Stimulated activated CD4-positive, alpha-beta T cell treated with anti-CD3 and anti-CD28 coated beads, TNF-alpha, amount 100 ng/mL, for 24 hours (primary cell): ENCODE measurements around the gene PHTF2.

Experiments used
- DNase-seq, 3 experiments: peaks; one replicate each; pipeline ENCODE4 v3.0.0-alpha.2; 2020; ENCODE audit warnings: low read depth in 3 of 3

Gene PHTF2

DNA sequence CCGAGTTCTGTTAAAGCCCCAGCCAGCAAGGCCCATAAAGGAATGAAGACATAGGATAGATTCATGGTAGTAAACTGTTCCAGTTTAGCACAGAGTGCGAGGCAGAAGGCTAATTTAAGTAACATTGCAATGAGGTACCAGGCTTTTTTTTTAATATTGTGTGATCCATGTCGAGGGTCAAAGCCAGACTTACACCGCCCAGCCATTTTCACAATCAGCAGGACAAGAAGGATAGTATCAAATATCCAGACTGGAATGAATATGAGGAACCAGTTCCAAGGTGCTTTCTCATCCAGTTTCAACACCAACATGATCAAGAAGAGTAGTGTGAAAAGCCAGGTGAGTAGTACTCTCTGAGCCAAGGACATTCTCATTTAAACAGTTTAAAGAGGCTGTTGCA lies 4.6 kb upstream of the PHTF2 start:
- no peak for DNase-seq

DNA sequence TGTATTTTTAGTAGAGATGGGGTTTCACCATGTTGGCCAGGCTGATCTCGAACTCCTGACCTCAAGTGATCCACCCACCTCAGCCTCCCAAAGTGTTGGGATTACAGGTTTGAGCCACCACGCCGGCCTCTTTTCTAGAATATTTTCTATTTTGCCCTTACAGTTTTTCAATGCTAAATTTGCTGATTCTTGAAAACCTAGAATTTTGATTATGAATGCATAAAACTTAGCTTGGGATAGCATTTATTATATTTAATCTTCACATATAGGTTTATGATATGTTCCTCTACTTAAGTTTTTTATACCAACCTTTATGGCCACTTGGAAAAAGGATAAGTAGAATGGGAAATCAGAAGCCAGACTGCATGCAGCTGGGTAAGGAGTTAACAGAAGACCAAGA lies 2.5 kb upstream of the PHTF2 start:
- no peak for DNase-seq

DNA sequence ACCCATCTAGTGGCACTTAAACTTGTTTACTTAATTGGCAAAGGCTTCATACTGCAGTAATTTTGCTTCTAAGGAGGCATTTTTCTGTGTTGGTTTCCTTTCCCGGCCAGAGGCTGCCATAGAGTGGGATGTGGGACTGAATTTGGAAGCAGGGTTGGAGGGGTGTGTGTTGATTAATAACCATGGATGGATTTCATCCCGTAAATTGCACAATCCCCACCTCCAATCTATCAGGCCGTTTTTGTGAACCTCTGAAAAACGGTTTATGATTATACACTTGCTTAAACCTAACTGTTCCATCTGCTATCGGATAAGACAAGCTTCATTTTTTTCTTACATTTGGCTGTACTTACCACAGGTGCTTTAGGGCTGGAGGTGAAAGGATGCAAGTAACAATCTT lies 1.6 kb upstream of the PHTF2 start:
- DNase-seq, result no peak

DNA sequence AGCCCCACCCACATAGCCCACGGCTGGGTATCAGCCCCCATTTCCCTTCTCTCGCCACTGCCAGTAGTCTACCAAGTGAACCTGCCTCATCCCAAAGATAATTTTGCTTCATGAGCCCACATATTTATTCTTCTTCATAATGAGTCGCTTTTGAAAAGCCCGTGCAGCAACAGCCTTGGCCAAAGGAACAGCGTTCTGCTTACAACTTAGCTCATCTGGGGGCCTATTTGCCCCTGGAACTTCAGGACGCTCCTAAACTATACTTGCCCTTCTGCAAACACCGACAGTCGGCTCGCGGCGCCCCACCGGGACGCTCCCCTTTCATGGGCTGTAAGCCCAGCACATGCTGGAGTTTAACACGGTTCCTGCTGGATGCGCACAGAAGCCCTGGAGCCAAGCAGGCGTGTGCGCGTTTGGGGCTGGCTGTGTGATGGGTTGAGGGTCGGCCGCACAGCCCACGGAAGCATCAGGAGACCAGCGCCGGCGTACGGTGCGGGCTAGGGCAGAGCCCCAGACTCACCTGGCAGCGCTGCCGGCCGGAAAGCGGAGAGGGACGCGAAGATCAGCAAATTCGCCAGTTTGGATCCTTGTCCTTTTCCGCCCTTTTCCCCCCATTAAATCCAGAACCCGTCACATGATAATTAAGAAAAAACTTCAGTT lies 709 bp upstream of the PHTF2 start:
- DNase-seq, result no peak

DNA sequence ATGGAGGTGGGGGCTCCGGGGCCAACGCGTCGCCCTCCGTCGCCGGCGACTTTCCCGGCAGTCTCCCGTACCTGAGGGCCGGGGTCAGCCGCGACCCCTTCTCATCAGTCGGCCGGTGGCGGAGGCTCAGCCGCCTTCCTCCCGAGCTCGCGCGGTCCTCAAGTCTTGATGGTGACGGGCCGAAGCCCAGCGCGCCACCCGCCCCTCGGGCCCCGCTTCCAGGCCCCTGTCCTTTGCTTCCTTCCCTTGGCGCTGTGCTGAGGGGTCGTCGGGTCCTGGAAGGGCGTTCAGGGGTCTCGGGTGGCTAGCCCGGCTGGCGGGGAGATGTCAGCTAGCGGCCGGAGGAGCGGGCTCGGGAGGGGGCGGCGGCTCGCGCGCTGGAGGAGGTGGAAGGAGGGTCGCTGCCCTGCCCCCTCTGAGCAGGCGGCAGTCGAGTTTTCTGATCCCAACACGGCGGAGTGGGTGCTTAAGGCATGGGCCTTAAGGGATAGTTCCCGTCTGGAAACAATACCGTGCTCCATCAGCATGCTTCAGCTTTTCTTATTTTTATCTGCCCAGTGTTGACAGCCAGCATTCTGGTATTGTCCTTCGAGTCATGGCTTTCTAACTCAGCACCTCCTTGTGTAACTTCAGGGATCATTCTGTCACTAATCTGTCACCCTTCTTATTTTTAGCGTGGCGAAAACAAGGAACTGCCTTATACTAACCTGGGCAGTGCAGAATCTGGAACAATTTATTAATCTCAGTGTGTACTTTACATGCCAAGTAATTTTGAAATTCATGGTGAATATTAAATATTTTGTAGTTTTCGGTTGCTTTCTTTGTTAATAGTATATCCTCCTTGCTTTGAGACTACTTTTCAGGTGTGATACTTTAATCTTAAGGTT lies 748 bp downstream of the PHTF2 start:
- DNase-seq, result peak in 1 of 3 experiments; percentile 13

DNA sequence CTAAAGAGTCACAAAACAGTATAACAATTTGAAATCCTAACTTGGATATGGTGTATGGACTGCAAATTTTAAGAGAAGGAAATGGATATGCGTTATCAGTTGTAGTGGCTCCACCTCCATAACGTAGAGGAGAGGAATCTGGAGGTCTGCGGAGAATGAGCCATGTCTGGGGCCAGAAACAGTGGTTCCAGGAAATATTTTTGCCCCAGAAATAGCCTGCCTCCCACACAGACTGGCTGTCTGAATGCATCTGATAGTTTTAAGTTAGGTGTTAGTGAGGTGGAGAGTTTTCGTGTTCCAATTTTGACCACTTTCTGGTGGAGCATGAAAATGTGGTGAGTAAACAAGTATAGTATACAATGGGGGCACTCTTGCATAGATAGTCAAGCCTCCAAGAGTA lies 1.6 kb downstream of the PHTF2 start:
- no peak for DNase-seq

DNA sequence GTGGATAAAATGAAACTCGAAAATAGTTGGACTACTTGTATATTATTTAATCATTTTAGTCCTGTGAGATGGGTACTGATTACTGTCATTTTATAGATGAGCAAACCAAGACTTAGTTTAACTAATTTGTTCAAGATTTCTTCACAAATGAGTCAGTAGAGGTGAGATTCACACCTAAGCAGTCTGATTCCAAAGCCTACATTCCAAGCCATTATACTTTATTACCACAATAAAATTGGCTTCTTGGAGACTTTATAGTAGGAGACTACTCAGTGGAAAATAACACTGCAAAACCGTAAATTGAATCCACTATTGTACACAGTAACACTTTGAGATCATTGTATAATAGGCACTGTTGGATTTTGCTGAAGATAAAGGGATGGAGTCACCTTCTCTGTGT lies 2.2 kb downstream of the PHTF2 start:
- DNase-seq, result no peak

DNA sequence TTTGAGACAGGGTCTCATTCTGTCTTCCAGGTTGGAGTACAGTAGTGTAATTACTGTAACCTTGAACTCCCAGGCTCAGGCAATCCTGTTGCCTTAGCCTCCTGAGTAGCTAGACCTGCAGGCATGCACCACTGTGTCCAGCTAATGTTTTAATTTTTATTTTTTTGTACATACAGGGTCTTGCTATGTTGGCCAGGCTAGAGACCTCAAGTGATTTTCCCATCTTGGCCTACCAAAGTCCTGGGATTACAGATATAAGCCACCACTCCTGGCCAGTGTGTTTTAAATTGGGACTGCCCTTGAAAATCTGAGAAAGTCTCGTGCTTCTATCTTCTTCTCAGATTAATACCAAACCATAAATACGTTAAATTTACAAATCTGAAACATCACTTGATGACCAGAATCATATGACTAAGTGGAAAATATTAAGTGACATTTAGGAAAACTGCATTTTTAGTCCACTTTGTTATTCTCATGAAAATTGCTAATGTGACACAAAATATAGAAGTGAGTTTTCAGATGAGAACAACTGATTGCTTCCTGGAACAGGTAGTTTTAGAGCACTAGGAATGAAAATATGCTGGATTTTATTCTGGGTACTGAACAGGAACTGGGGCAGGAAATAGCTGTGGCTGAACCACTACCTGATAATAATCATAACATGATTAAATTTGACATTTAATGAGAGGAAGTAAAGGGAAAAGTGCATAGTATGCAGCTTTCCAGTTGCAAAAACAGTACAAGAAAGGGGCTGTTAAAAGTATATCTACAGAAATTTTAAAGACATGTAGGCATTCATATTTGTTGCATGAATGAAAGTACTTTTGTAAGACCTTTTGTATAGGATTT lies 4.2 kb downstream of the PHTF2 start:
- DNase-seq, result no peak

DNA sequence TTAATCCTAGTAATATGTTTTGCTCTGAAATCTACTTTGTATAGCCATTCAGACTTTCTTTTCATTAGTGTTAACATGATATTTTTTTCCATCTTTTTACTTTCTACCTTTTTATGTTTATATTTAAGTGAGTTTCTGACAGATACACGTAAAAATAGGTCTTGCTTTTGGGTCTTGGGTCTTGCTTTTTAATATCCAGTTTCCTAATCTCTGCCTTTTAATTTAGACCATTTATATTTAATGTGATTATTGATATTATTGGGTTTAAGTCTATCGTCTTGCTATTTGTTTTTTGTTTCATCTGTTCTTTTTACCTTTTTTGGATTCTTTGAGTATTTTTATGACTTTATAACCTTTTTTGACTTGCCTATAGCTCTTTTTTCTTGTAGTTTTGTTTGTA lies 7.9 kb downstream of the PHTF2 start:
- DNase-seq, result no peak

DNA sequence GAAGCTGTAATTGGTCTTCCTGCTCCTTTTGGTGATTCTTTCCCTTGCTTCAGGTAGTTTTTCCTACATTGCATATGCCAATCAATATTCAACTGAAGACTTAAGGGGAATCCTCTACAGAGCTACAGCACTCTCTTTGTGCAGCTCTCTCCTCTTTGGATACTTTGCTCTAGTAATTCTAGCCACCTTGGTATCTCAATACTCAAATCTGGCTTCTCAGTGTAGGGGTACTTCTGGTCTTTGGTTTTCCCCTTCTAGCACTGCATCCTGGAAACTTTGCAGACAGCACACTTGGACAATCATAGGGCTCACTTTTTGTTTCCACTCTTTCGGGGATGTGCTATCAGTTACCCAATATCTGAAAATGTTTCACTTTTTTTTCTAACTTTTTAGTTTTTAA lies 9.9 kb downstream of the PHTF2 start:
- DNase-seq, result no peak

DNA sequence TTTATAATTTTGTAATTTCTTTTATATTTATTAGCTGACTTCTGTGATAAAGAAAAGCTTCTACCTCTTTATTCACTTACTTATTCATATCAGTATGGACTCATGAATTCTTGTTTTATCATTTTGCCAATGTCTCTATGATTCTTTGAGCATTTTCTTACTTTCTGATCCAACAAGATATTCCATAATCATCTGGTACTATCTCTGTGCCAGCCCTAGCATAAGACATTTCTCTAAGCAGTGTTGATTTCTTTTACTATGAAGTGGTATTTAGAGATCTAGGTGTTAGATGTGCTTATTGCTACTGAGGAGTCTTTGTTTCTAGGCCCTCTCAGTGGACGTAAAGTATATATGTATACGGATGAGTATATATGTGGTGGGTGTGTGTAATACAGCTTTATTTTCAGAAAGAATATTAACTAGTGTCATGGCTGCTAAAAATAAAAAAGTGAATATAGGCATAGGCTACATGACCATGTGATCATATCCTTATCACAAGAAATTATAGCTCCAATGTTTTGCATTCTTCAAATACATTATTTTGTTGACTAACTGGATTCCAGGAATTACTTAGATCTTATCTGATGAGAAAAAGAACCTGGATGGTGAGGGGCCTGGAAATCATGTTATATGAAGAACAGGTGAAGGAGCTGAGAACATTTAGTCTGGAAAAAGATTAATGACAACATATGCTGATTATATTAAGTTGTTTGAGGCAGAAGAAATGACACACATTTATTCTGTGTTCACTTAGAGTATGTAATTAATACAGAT lies 13.1 kb downstream of the PHTF2 start:
- DNase-seq, result no peak

DNA sequence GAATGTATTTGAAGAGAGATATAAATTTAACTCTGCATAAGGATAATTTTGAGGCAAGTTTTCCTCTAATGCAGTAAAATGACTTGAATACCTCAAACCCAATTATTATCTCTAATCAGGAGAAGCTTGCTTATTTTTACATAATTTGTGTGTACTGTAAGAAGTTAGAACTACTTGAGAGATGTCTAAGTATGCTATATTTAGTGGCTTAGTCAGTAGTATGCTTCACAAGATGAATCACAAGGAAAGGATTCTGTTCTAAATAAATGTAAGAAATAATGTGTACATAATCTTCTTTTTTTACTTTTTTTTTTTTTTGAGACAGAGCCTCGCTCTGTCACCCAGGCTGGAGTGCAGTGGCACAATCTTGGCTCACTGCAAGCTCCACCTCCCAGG lies 13.7 kb downstream of the PHTF2 start:
- no peak for DNase-seq

DNA sequence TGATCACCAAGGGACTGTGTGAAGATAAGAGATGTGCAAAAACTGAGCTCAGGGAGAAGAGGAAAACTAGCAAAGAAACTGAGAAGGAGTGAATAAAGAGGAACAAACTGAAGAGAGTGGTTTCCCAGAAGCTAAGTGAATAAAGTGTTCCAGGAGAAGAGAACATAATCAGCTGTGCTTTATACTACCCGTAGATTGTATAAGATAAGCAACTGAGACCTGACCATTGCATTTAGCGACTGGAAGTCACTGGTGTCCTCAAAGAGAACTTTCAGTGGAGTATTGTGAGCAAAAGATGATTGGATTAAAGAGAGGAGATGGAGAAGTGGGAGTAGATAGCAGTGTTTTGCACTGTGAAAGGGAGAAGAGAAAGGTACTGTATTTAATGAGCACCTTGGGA lies 14.6 kb downstream of the PHTF2 start:
- no peak for DNase-seq

DNA sequence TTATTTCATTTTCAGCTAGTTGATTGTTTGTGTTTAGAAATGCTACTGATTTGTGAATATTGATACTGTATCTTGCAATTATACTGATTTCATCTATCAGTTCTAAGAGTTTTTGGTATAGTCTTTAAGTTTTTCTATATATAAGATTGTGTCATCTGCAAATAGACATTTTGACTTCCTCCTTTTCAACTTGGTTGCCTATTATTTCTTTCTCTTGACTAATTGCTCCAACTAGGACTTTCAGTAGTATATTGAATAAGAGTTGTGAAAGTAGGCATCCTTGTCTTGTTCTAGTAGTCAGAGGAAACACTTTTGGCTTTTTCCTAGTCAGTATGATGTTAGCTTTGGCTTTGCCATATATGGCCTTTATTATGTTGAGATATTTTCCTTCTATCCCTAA lies 20.4 kb downstream of the PHTF2 start:
- DNase-seq, result no peak

DNA sequence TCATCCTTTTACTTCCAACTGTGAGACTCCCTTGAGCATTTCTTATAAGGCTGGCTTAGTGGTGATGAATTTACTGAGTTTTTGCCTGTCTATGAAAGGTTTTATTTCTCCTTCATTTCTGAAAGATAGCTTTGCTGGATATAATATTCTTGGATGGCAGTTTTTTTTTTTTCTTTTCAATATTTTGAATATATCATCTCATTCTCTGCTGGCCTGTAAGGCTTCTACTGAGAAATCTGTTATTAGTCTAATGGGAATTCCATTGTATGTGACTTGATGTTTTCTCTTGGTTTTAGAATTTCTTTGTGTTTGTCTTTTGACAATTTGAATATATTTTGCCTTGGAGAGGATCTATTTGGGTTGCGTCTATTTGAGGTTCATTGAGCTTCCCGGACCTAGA lies 22.4 kb downstream of the PHTF2 start:
- DNase-seq, result no peak

DNA sequence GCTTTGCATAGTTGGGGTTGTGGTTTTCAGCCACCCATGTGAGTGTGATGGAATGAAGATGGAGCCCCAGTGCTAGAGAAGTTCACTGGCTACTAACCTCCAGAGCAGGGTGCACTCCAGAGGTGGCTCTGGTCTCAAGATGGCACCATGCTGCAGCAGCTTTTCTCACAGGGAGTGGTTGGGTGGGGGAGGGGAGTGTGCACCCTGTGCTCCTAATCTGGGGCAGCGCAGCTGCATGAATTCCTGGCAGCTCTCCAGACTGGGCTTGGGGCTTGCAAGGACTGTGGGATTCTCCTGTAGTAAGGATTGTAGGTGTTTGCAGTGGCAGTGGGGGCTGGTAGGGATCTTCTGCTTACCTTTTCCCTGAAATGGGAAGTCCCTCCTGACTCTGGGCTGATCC lies 23.7 kb downstream of the PHTF2 start:
- DNase-seq, result no peak

DNA sequence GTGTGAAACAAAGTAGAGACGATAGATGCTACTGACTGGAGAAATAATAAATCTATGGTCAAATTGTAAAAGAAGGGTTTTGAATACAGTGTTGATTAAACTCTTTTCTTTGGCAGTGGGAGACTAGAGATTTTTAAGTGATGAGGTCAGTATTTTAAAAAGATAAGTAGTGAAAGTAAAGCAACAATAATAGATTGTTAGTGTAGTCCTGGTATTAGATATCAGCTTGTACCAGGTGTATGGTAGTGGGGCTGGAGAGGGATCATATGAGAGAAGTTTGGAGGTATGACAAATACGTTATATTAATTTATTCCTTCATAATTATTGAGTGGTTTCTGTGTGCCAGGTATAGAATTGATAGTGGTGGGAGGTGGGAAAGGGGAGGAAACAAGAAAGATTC lies 25.2 kb downstream of the PHTF2 start:
- DNase-seq, result no peak

DNA sequence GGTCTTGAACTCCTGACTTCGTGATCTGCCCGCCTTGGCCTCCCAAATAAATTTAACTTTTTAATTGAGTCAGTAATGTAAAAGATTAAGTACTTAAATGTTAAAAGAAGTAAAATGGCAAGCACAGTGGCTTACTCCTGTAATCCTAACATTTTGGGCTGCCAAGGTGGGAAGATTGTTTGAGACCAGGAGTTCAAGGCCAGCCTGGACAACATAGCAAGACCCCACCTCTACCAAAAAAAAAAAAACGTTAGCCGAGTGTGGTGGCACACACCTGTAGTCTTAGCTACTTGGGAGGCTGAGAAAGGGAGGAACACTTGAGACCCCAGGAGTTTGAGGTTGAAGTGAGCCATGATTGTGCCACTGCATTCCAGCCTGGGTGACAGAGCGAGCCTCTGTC lies 26.1 kb downstream of the PHTF2 start:
- DNase-seq, result no peak

DNA sequence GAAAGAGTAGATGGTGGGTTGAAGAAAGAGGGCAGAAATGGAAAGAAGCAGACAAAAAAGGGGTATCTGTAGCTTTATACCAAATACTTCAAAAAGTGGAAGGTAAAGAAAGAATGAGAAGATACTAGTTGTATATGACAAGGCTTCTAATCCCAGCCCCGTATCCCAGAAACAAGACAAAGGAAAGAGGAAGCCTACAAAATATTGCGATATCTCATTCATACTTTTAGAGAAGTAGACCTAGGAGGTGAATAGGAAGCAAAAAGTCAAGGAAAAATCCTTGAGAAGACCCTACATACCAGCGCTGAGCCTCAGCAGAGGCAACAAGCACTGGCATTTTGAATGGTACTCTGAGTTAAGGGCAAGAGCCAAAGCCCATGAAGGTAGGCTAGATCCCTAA lies 26.6 kb downstream of the PHTF2 start:
- DNase-seq, result no peak

DNA sequence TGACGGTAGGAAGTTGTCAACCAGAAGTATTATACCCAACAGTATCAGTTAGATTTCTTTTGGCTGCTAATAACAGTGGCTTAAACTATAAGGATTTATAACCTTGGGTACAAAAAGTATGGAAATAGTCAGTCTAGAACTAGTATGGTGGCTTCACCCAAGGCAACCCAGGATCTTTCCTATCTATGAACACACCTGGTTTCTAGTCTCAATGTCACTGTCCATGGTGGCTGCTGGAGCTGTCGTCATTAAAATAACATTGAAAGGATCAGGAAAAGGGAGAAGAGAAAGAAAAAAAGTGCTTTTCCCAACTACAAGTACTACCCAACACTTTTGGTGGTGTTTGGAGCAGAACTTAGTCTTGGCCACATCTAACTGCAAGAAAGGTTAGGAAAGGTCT lies 27.7 kb downstream of the PHTF2 start:
- DNase-seq, result no peak

DNA sequence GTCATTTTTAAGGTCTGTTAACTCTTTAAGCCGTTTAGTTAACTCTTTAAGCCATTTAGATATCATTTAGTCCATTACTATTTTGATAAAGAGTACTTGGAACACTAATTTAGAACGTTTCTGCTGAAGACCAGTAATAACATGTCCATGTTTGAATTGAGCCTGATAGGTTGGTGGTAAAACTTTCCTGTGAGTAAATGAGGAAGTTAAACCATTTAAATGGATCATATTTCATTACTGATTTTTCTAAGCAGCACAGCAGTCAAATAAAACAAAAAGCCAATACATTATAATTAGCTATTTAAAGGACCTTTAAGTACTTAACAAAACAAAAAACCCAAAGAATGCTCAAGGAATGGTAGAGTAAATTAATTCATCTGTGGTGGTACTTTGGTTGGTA lies 29.4 kb downstream of the PHTF2 start:
- no peak for DNase-seq
